Transverse colon (tissue), 4 donors: ENCODE measurements around the gene KLHDC8A. TPM values are rescaled to one million over a fixed set of nuclear protein-coding genes. Genes with fewer than 3 reads are reported as not detected.
A peak's percentile ranks its signal among the peaks of the same experiment; 100 is the strongest.

Source experiments
- DNase-seq: peaks from one replicate; pipeline ENCODE4 v3.0.0-alpha.2; 2019
- H3K27ac ChIP-seq, 4 donors: fragments of 200-600 bp; sonication (generic); 2 replicates each; pipeline ENCODE4 v1.5.1; 2016 to 2018; ENCODE audit warnings: inconsistent platforms in 4 of 4
- H3K27me3 ChIP-seq: fragments of 200-600 bp; sonication (generic); 2 replicates; pipeline ENCODE4 v1.5.1; 2017; ENCODE audit warnings: inconsistent platforms
- H3K36me3 ChIP-seq, 4 donors: fragments of 200-600 bp; sonication (generic); 2 replicates each; pipeline ENCODE4 v1.5.1; 2017 to 2019; ENCODE audit warnings: inconsistent platforms in 4 of 4
- H3K4me1 ChIP-seq, 4 donors: fragments of 200-600 bp; sonication (generic); 2 replicates each; pipeline ENCODE4 v1.5.1; 2017 to 2020; ENCODE audit warnings: inconsistent platforms in 4 of 4
- H3K4me3 ChIP-seq, 4 donors: fragments of 200-600 bp; sonication (generic); 1 replicate in 1 of 4; 2 replicates in 3 of 4; pipeline versions ENCODE4 v1.5.1 to v1.6.1; 2017 to 2019; ENCODE audit warnings: inconsistent platforms in 4 of 4
- H3K9me3 ChIP-seq, 2 donors: fragments of 200-600 bp; sonication (generic); 2 replicates each; pipeline ENCODE4 v1.5.1; 2017 to 2019; ENCODE audit warnings: inconsistent platforms in 2 of 2
- CTCF ChIP-seq, 5 experiments: fragments of 200-600 bp in 3 of 5; fragments of 450-650 bp in 2 of 5; sonication (generic) in 3 of 5; IDR thresholded peaks; 1 replicate in 2 of 5; 2 replicates in 3 of 5; pipeline ENCODE4 v1.5.1; 2016 to 2017; ENCODE audit warnings: antibody characterized with exemption in 5 of 5, inconsistent platforms in 3 of 5, mild to moderate bottlenecking in 2 of 5, moderate library complexity in 1 of 5
- EP300 ChIP-seq: sonication (generic); formaldehyde crosslinking; IDR thresholded peaks from one replicate; pipeline ENCODE4 v1.6.1; 2017; ENCODE audit warnings: antibody characterized with exemption, low read depth
- POLR2A ChIP-seq: fragments of 450-650 bp; IDR thresholded peaks from one replicate; pipeline ENCODE4 v1.6.1; 2016; ENCODE audit warnings: antibody characterized with exemption, mild to moderate bottlenecking, moderate library complexity
- POLR2AphosphoS5 ChIP-seq, 3 donors: sonication (generic); formaldehyde crosslinking; IDR thresholded peaks; one replicate each; pipeline ENCODE4 v1.6.1; 2016; ENCODE audit warnings: antibody characterized with exemption in 3 of 3
- WGBS, 2 donors: methylation state at CpG; one replicate each; pipeline ENCODE4 v1.1.5; 2018; ENCODE audit warnings: low coverage in 1 of 2; 5-methylcytosine and 5-hydroxymethylcytosine counted together
- in situ Hi-C, 4 donors: fragments of 200-750 bp; cut with MboI; loops; one replicate each; pipeline versions ENCODE4 v1.15.0 to v1.15.1; 2017; ENCODE audit warnings: low sequenced_read_pairs in 3 of 4, low pct_ligation_motif_present in 1 of 4, low pct_unique_long_range_greater_than_20kb in 1 of 4
- intact Hi-C: fragments of 100-400 bp; cut with DNase I; formaldehyde crosslinking; loops from one replicate; pipeline ENCODE4 v1.15.1; 2023; ENCODE audit warnings: low total_unique reads
- total RNA-seq, 4 donors: library from RNA; depleted of rRNA; stranded (reverse); fragments of >200 nt; gene quantifications; one replicate each; pipeline ENCODE4 v1.1.0, GENCODE V29; 2016

Gene KLHDC8A
- total RNA-seq, 4 donors from 2014 or later = 0.32 to 0.41 TPM; not detected in 2

GRCh38 chr1:205316161-205316566 is 40.6 kb downstream of the KLHDC8A start:
- no peak overlapping the region for H3K4me3 ChIP-seq
- in situ Hi-C loops (no loop called here), intact Hi-C loops (no loop called here)
- H3K36me3 ChIP-seq = peaks cover 0 to under 1% (median 0%) of the 10 kb centered on the region in 4 donors
- WGBS, 2 donors = 0 to 25% methylated on average over 1 to 2 of the region's 2 CpGs
- no peaks in the 10 kb centered on the region for H3K9me3 ChIP-seq
- no peak for DNase-seq
- peaks cover 48 to 89% (median 63%) of the 10 kb centered on the region in 4 donors for H3K4me1 ChIP-seq
- no peaks in the 10 kb centered on the region for H3K27me3 ChIP-seq
- TF ChIP-seq EP300 = no peak
- TF ChIP-seq CTCF (IDR thresholded peaks at IDR 0.05) = no peak
- TF ChIP-seq POLR2A = no peak
- TF ChIP-seq POLR2AphosphoS5 (IDR thresholded peaks at IDR 0.05) = no peak
- H3K27ac ChIP-seq = peak overlapping the region; percentile 84 to 93 (median 90)

- Histone ChIP-seq H3K4me1 (peaks cover 48 to 92% (median 67%) of the 10 kb centered on the region in 4 donors), H3K4me3 (no peak overlapping the region), H3K9me3 (no peaks in the 10 kb centered on the region), H3K27me3 (no peaks in the 10 kb centered on the region), H3K27ac (peak overlapping the region; percentile 84 to 93 (median 90)), H3K36me3 (peaks cover 0 to 6% (median 2%) of the 10 kb centered on the region in 4 donors)
- intact Hi-C loops (no loop called here), in situ Hi-C loops (no loop called here)
- 73% methylated on average over 5 of the region's 5 CpGs; no CpG with 5 or more reads in 1 of the 2 donors for WGBS, 2 donors
- no peak for TF ChIP-seq POLR2A
- no peak for TF ChIP-seq CTCF (IDR thresholded peaks at IDR 0.05)
- no peak for TF ChIP-seq POLR2AphosphoS5 (IDR thresholded peaks at IDR 0.05)
- no peak for TF ChIP-seq EP300
- DNase-seq = no peak
These were observed 41.6 kb downstream of the KLHDC8A start for GRCh38 chr1:205315008-205315618.

- Histone ChIP-seq H3K27me3 (no peaks in the 10 kb centered on the region), H3K9me3 (no peaks in the 10 kb centered on the region), H3K36me3 (peaks cover 0 to 6% (median 2%) of the 10 kb centered on the region in 4 donors), H3K4me3 (peak overlapping the region in 1 of 4 donors; percentile 17), H3K27ac (peak overlapping the region; percentile 84 to 93 (median 90)), H3K4me1 (peaks cover 40 to 94% (median 61%) of the 10 kb centered on the region in 4 donors)
- in situ Hi-C loops = no loop called here
- intact Hi-C loops = no loop called here
- 26 to 28% methylated on average over 6 to 21 of the region's 21 CpGs for WGBS, 2 donors
- TF ChIP-seq EP300 (no peak), POLR2A (no peak), POLR2AphosphoS5 (IDR thresholded peaks at IDR 0.05) (no peak), CTCF (IDR thresholded peaks at IDR 0.05) (no peak)
- peak; percentile 49 for DNase-seq
These were observed 43.0 kb downstream of the KLHDC8A start for GRCh38 chr1:205313563-205314308.

GRCh38 chr1:205312866-205313562 is 43.7 kb downstream of the KLHDC8A start:
- H3K36me3 ChIP-seq = peaks cover 0 to 12% (median 3%) of the 10 kb centered on the region in 4 donors
- H3K27me3 ChIP-seq = no peaks in the 10 kb centered on the region

More at GRCh38 chr1:205312866-205313562, 43.7 kb downstream of the KLHDC8A start:
- no peaks in the 10 kb centered on the region for H3K9me3 ChIP-seq
- peaks cover 37 to 94% (median 61%) of the 10 kb centered on the region in 4 donors for H3K4me1 ChIP-seq
- in situ Hi-C loops (no loop called here), intact Hi-C loops (no loop called here)
- H3K27ac ChIP-seq = peak overlapping the region; percentile 84 to 93 (median 90)
- no peak for TF ChIP-seq EP300
- no peak for TF ChIP-seq CTCF (IDR thresholded peaks at IDR 0.05)
- no peak for TF ChIP-seq POLR2AphosphoS5 (IDR thresholded peaks at IDR 0.05)
- no peak for TF ChIP-seq POLR2A
- DNase-seq = no peak
- 49 to 53% methylated on average over 8 to 10 of the region's 10 CpGs for WGBS, 2 donors
- H3K4me3 ChIP-seq = peak overlapping the region in 1 of 4 donors; percentile 17
